NCI-H446 treated with DMSO at 0.1 percent for 48 hours (cell line): ENCODE data around the gene BANF1.

Experiments
- DNase-seq: peaks from one replicate; lab custom pipeline; 2025; lab: John Stamatoyannopoulos, UW

BANF1 gene

GRCh38 chr11:66001942-66002647 lies at the start of gene BANF1, which contains the start of gene EIF1AD:
BANF1 (plus strand) TSS chr11:66002503; CDS start chr11:66003251, 748 bp downstream.
EIF1AD (minus strand) TSS chr11:66002157; CDS start chr11:66000389, 1,768 bp downstream.
- DNase-seq, result peak; percentile 96

- DNase-seq, result no peak
These were observed 48.8 kb upstream of the BANF1 start for GRCh38 chr11:65953471-65953870.

- DNase-seq, result no peak
These were observed 47.5 kb upstream of the BANF1 start for GRCh38 chr11:65954771-65955170.

- DNase-seq, result no peak
These were observed 44.0 kb upstream of the BANF1 start for GRCh38 chr11:65958291-65958690.

GRCh38 chr11:65958774-65959420 lies 43.4 kb upstream of the BANF1 start:
- DNase-seq, result no peak

GRCh38 chr11:65960824-65961266 lies 41.5 kb upstream of the BANF1 start:
- no peak for DNase-seq

- DNase-seq, result peak; percentile 98
These were observed 40.8 kb upstream of the BANF1 start, which contains the start of gene SART1 for GRCh38 chr11:65961267-65962140. SART1 (plus strand) TSS chr11:65961734; CDS start chr11:65961781, 47 bp downstream.

GRCh38 chr11:65962141-65962564 lies 40.1 kb upstream of the BANF1 start:
- no peak for DNase-seq

- no peak for DNase-seq
These were observed 37.4 kb upstream of the BANF1 start for GRCh38 chr11:65964906-65965305.

GRCh38 chr11:65965986-65966762 lies 36.1 kb upstream of the BANF1 start:
- DNase-seq, result no peak

- no peak for DNase-seq
These were observed 34.9 kb upstream of the BANF1 start for GRCh38 chr11:65967329-65967934.

- no peak for DNase-seq
These were observed 33.5 kb upstream of the BANF1 start for GRCh38 chr11:65968600-65969482.

GRCh38 chr11:65972116-65972515 lies 30.2 kb upstream of the BANF1 start:
- DNase-seq, result no peak

- no peak for DNase-seq
These were observed 28.7 kb upstream of the BANF1 start for GRCh38 chr11:65973439-65974110.

GRCh38 chr11:65975771-65976170 lies 26.5 kb upstream of the BANF1 start:
- DNase-seq, result no peak

- no peak for DNase-seq
These were observed 25.8 kb upstream of the BANF1 start for GRCh38 chr11:65976216-65977176.

GRCh38 chr11:65977621-65978390 lies 24.5 kb upstream of the BANF1 start:
- DNase-seq, result no peak
